MCF 10A (cell line): Measurements from ENCODE around the gene RPS19. TPM values are rescaled to one million over a fixed set of nuclear protein-coding genes. Genes with fewer than 3 reads are reported as not detected.
A peak's percentile ranks its signal among the peaks of the same experiment; 100 is the strongest.

Experiments
- BruUV-seq: library from RNA; stranded (reverse); fragments of 400-500 nt; replicated peaks from 2 replicates; lab custom pipeline; 2021; lab: Mats Ljungman, UMichigan
- CTCF ChIA-PET: fragments of 300-600 bp; sonication (Branson Sonifier 250); formaldehyde crosslinking; extraction: SDS; loops from one replicate; lab custom pipeline; 2021; ENCODE audit warnings: antibody characterized with exemption, inconsistent platforms; lab: Yijun Ruan, JAX
- POLR2A ChIA-PET: fragments of 300-600, 350-650 bp; sonication (Branson Sonifier 250); formaldehyde crosslinking; extraction: SDS; loops from one replicate; lab custom pipeline; 2020; ENCODE audit warnings: antibody characterized with exemption, inconsistent platforms; lab: Yijun Ruan, JAX
- DNase-seq: peaks from one replicate; pipeline ENCODE4 v3.0.0-alpha.2; 2018; ENCODE audit not compliant: unreplicated experiment
- H3K27ac Mint-ChIP-seq: one replicate; pipeline ENCODE4 v1.8.0; 2022; ENCODE audit warnings: mild to moderate bottlenecking, low read depth, mixed read lengths; ENCODE audit not compliant: unreplicated experiment
- H3K27me3 Mint-ChIP-seq: one replicate; pipeline ENCODE4 v1.8.0; 2022; ENCODE audit warnings: mixed read lengths; ENCODE audit not compliant: insufficient read depth, unreplicated experiment
- H3K36me3 Mint-ChIP-seq: one replicate; pipeline ENCODE4 v1.8.0; 2022; ENCODE audit warnings: mild to moderate bottlenecking, moderate library complexity, mixed read lengths; ENCODE audit not compliant: insufficient read depth, unreplicated experiment
- H3K4me1 Mint-ChIP-seq: one replicate; pipeline ENCODE4 v1.8.0; 2022; ENCODE audit warnings: mixed read lengths; ENCODE audit not compliant: insufficient read depth, unreplicated experiment
- H3K4me3 Mint-ChIP-seq: one replicate; pipeline ENCODE4 v1.8.0; 2022; ENCODE audit warnings: mild to moderate bottlenecking, moderate library complexity, mixed read lengths; ENCODE audit not compliant: unreplicated experiment
- H3K9me3 Mint-ChIP-seq: one replicate; pipeline ENCODE4 v1.8.0; 2022; ENCODE audit warnings: mixed read lengths; ENCODE audit not compliant: unreplicated experiment
- intact Hi-C: fragments of 100-400 bp; cut with micrococcal nuclease; formaldehyde crosslinking; loops from 2 replicates; pipeline ENCODE4 v1.14.1; 2022
- total RNA-seq: library from RNA; stranded (reverse); gene quantifications from 2 replicates; pipeline ENCODE4 v1.2.3, GENCODE V29; 2022
- TF ChIP-seq, protein P1 (sequence below): fragments of 200-600 bp; IDR thresholded peaks from one replicate; pipeline ENCODE4 v1.8.0; 2022; ENCODE audit warnings: antibody characterized with exemption, mild to moderate bottlenecking; ENCODE audit not compliant: unreplicated experiment

The RPS19 gene
- total RNA-seq, 1 experiment from 2014 or later: 3,060 TPM

DNA sequence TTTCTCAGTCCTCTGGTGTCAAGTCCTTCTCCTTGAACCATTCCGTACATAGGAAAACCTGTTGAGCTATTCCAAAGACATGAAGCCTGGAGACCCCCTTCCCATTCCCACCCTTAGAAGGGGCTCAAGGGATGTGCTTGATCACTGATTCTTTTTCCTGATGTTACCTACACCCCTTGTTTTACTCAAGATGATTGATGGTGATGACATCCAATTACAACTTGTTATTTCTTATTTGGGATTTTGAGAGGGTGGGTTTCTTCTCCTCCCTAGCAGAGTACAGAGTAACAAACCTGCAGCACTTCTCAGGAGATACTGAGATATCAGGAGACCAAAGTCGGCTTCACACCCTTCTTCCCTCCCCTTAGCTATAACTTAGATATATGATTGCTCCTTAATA is 6.7 kb upstream of the RPS19 start:
- H3K4me3 Mint-ChIP-seq: no peak overlapping the region
- H3K9me3 Mint-ChIP-seq: no peaks in the 10 kb centered on the region
- H3K27me3 Mint-ChIP-seq: peaks cover 51% of the 10 kb centered on the region
- intact Hi-C loops: no loop called here
- no TSS peak for BruUV-seq
- POLR2A ChIA-PET: no interaction called here
- no peak overlapping the region for H3K27ac Mint-ChIP-seq
- no peak for DNase-seq
- no peaks in the 10 kb centered on the region for H3K4me1 Mint-ChIP-seq
- TF ChIP-seq, protein P1, sequence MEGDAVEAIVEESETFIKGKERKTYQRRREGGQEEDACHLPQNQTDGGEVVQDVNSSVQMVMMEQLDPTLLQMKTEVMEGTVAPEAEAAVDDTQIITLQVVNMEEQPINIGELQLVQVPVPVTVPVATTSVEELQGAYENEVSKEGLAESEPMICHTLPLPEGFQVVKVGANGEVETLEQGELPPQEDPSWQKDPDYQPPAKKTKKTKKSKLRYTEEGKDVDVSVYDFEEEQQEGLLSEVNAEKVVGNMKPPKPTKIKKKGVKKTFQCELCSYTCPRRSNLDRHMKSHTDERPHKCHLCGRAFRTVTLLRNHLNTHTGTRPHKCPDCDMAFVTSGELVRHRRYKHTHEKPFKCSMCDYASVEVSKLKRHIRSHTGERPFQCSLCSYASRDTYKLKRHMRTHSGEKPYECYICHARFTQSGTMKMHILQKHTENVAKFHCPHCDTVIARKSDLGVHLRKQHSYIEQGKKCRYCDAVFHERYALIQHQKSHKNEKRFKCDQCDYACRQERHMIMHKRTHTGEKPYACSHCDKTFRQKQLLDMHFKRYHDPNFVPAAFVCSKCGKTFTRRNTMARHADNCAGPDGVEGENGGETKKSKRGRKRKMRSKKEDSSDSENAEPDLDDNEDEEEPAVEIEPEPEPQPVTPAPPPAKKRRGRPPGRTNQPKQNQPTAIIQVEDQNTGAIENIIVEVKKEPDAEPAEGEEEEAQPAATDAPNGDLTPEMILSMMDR: no peak
- CTCF ChIA-PET: interaction anchor here (0.6 to 4.5 kb wide), 3 partner anchors 18 to 545 kb away, joined by 3 to 29 read pairs (median 3); no protein-coding TSS in a partner anchor
- H3K36me3 Mint-ChIP-seq: no peaks in the 10 kb centered on the region

DNA sequence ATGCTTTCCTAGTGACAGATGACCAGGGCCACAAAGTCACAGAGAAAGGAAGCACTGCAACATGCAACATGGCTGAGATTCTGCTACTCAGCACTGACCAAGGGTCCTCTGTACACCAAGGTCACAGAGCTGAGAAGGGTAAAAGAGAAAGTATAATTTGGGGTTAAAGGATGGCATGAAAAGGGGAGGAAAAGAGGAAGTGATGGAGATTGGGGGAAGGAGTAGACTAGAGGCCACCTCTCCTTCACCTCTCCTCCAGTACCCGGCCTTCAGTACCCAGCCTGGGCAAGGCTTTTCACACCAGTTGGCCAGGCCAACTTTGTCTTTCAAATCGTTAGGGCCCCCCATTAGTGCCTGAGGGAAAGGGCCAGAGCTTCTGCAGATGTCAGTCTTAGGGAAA is 6.3 kb upstream of the RPS19 start:
- ChIA-PET CTCF (interaction anchor here (0.6 kb wide), 1 partner anchor 198 kb away, joined by 3 read pairs; no protein-coding TSS in a partner anchor), POLR2A (no interaction called here)
- no peak for DNase-seq
- no peaks in the 10 kb centered on the region for H3K36me3 Mint-ChIP-seq
- BruUV-seq: no TSS peak
- no peak overlapping the region for H3K27ac Mint-ChIP-seq
- intact Hi-C loops: no loop called here
- TF ChIP-seq, protein P1: no peak
- H3K4me3 Mint-ChIP-seq: no peak overlapping the region
- H3K4me1 Mint-ChIP-seq: no peaks in the 10 kb centered on the region
- no peaks in the 10 kb centered on the region for H3K9me3 Mint-ChIP-seq
- peaks cover 51% of the 10 kb centered on the region for H3K27me3 Mint-ChIP-seq

DNA sequence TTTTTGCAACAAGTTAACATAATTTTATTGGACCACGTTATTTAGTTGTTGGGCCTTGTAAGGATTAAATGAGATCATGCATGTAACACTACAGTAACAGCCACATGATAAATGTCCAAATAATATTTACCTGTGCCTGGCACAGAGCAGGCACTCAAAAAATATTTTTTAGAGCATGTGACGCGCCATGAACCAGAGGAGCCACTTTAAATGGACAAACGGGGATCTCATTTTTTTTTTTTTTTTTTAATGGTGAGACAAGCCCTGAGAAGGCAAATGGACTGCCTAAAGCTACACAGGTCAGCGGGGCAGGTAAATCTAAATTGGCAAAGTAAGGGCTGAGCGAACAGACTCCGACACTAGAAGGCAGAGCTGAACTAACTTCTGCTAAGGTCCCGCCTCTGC is 840 bp upstream of the RPS19 start:
- ChIA-PET CTCF (interaction anchor here (0.5 to 6.2 kb wide), 9 partner anchors 9 to 1527 kb away, joined by 3 to 32 read pairs (median 3); no protein-coding TSS in a partner anchor), POLR2A (interaction anchor here (0.6 to 7.7 kb wide), 16 partner anchors 14 to 1393 kb away, joined by 3 to 134 read pairs (median 3); partner anchors contain the start of genes ARHGEF1, CD79A, HNRNPUL1 and LYPD4)
- TSS peak; percentile 64 for BruUV-seq
- intact Hi-C loops: no loop called here
- Mint-ChIP-seq H3K36me3 (peaks cover 42% of the 10 kb centered on the region), H3K4me3 (peak overlapping the region; percentile 82), H3K27me3 (peaks cover 13% of the 10 kb centered on the region), H3K27ac (peak overlapping the region; percentile 97), H3K9me3 (no peaks in the 10 kb centered on the region), H3K4me1 (peaks cover 20% of the 10 kb centered on the region)
- DNase-seq: no peak
- TF ChIP-seq, protein P1: no peak

DNA sequence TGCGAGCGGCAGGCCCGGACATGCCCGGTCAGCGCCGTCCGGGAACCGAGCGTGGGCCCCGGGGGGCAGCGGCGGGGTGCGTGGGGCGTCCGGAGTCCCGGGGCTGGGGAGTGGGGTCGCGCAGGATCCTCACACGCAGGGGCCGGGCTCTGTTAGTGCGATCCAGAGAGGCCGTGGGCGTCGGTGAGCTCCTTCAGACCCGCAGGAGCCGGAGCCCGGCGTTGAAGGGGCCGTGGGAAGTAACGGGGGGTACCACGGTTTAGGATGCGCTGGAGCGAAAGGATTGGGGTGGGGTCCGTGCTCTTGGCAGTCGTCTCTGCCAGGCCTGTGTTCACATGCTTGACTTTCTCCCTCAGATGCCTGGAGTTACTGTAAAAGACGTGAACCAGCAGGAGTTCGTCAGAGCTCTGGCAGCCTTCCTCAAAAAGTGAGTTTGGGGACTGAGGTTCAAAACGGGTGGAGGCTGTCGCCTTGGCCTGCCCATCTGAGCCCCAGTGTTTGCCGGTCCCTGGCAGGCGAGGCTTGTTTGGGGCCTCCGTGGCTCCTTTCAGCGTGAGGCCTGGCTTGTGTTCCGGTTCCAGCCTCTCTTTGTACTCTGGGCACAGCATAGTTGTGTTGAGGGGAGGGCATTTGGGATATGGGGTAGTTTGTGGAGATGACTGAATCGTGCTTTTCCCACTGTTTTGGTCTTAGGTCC is 512 bp downstream of the RPS19 start:
- H3K36me3 Mint-ChIP-seq: peaks cover 56% of the 10 kb centered on the region
- peak overlapping the region; percentile 97 for H3K27ac Mint-ChIP-seq
- ChIA-PET POLR2A (interaction anchor here (0.6 to 7.7 kb wide), 19 partner anchors 8 to 1186 kb away, joined by 3 to 134 read pairs (median 4); partner anchors contain the start of genes ARHGEF1, CD79A, COQ8B and HNRNPUL1), CTCF (interaction anchor here (0.6 to 6.2 kb wide), 7 partner anchors 12 to 212 kb away, joined by 3 to 32 read pairs (median 3); no protein-coding TSS in a partner anchor)
- TF ChIP-seq, protein P1: no peak
- intact Hi-C loops: no loop called here
- H3K9me3 Mint-ChIP-seq: no peaks in the 10 kb centered on the region
- H3K4me3 Mint-ChIP-seq: peak overlapping the region; percentile 82
- no peak for DNase-seq
- no TSS peak for BruUV-seq
- H3K4me1 Mint-ChIP-seq: peaks cover 20% of the 10 kb centered on the region
- H3K27me3 Mint-ChIP-seq: no peaks in the 10 kb centered on the region
